Neuronal stem cell (in vitro differentiated cells): ENCODE data around the gene MTA1.
A peak's percentile ranks its signal among the peaks of the same experiment; 100 is the strongest.

Source experiments
- DNase-seq: peaks from one replicate; pipeline ENCODE4 v3.0.0-alpha.2; 2013; ENCODE audit warnings: low spot score
- H2AFZ ChIP-seq: one replicate; pipeline ENCODE4 v1.6.1; 2013; ENCODE audit warnings: mild to moderate bottlenecking, low read length, inconsistent platforms
- H2AK5ac ChIP-seq: 2 replicates; pipeline ENCODE4 v1.6.1; 2013; ENCODE audit warnings: low read depth, mild to moderate bottlenecking, inconsistent platforms, low read length, moderate library complexity, mixed read lengths
- H2BK120ac ChIP-seq: 2 replicates; pipeline ENCODE4 v1.6.1; 2013; ENCODE audit warnings: low read depth, mild to moderate bottlenecking, inconsistent platforms, low read length, moderate library complexity, mixed read lengths
- H2BK12ac ChIP-seq: one replicate; pipeline ENCODE4 v1.6.1; 2013; ENCODE audit warnings: low read length, inconsistent platforms
- H2BK15ac ChIP-seq: 2 replicates; pipeline ENCODE4 v1.6.1; 2013; ENCODE audit warnings: mild to moderate bottlenecking, low read length, inconsistent platforms, mixed read lengths
- H2BK5ac ChIP-seq: one replicate; pipeline ENCODE4 v1.6.1; 2013; ENCODE audit warnings: inconsistent platforms, mild to moderate bottlenecking, low read length, moderate library complexity
- H3K14ac ChIP-seq: one replicate; pipeline ENCODE4 v1.6.1; 2013; ENCODE audit warnings: low read length, inconsistent platforms
- H3K18ac ChIP-seq: 2 replicates; pipeline ENCODE4 v1.6.1; 2013; ENCODE audit warnings: low read length, inconsistent platforms
- H3K23ac ChIP-seq: 2 replicates; pipeline ENCODE4 v1.6.1; 2013; ENCODE audit warnings: low read depth, mild to moderate bottlenecking, mixed read lengths, low read length, inconsistent platforms; ENCODE audit not compliant: poor library complexity
- H3K27ac ChIP-seq: replicated peaks from 3 replicates; pipeline ENCODE4 v1.5.1; 2013; ENCODE audit warnings: low read length, inconsistent platforms
- H3K27me3 ChIP-seq, 3 experiments: 2 replicates each; pipeline ENCODE4 v1.6.1; 2013; ENCODE audit warnings: low read length in 3 of 3, mild to moderate bottlenecking in 2 of 3, inconsistent platforms in 1 of 3, low read depth in 1 of 3, mixed read lengths in 1 of 3, moderate library complexity in 1 of 3; ENCODE audit not compliant: control insufficient read depth in 3 of 3, insufficient read depth in 3 of 3
- H3K36me3 ChIP-seq, 2 donors: replicated peaks in 1 of 2; 2 replicates each; pipeline ENCODE4 v1.6.1; 2013; ENCODE audit warnings: low read length in 2 of 2; ENCODE audit not compliant: control insufficient read depth in 2 of 2, insufficient read depth in 2 of 2
- H3K4ac ChIP-seq: 2 replicates; pipeline ENCODE4 v1.6.1; 2013; ENCODE audit warnings: inconsistent platforms, mild to moderate bottlenecking, low read length, moderate library complexity
- H3K4me1 ChIP-seq, 2 donors: 1 replicate in 1 of 2; 2 replicates in 1 of 2; pipeline ENCODE4 v1.6.1; 2013; ENCODE audit warnings: low read length in 2 of 2, low read depth in 1 of 2; ENCODE audit not compliant: control insufficient read depth in 2 of 2, insufficient read depth in 1 of 2
- H3K4me2 ChIP-seq: one replicate; pipeline ENCODE4 v1.6.1; 2013; ENCODE audit warnings: mild to moderate bottlenecking, low read length, inconsistent platforms; ENCODE audit not compliant: insufficient read depth, poor library complexity, severe bottlenecking
- H3K4me3 ChIP-seq, 2 donors: 2 replicates each; pipeline ENCODE4 v1.5.1; 2013; ENCODE audit warnings: low read length in 2 of 2, mild to moderate bottlenecking in 2 of 2, inconsistent platforms in 1 of 2, moderate library complexity in 1 of 2
- H3K79me1 ChIP-seq: one replicate; pipeline ENCODE4 v1.6.1; 2013; ENCODE audit warnings: low read depth, mild to moderate bottlenecking, inconsistent platforms, low read length, moderate library complexity
- H3K9ac ChIP-seq: one replicate; pipeline ENCODE4 v1.6.1; 2013; ENCODE audit warnings: mild to moderate bottlenecking, low read depth, low read length, inconsistent platforms; ENCODE audit not compliant: poor library complexity
- H3K9me3 ChIP-seq, 2 donors: replicated peaks in 1 of 2; 2 replicates each; pipeline versions ENCODE3 to v1.6.1; 2013; ENCODE audit warnings: low read length in 2 of 2, mild to moderate bottlenecking in 2 of 2, inconsistent platforms in 1 of 2, low read depth in 1 of 2, mixed read lengths in 1 of 2, moderate library complexity in 1 of 2; ENCODE audit not compliant: control insufficient read depth in 2 of 2, insufficient read depth in 1 of 2
- H4K8ac ChIP-seq: one replicate; pipeline ENCODE4 v1.6.1; 2013; ENCODE audit warnings: low read depth, mild to moderate bottlenecking, inconsistent platforms, low read length, moderate library complexity
- H4K91ac ChIP-seq: one replicate; pipeline ENCODE4 v1.6.1; 2013; ENCODE audit warnings: low read length, low read depth, mild to moderate bottlenecking, inconsistent platforms; ENCODE audit not compliant: poor library complexity
- WGBS, 2 donors: extraction: QIAGEN DNeasy Blood & Tissue Kit; methylation state at CpG; one replicate each; pipeline ENCODE4 v1.1.7; 2013; ENCODE audit warnings: missing lambda C conversion rate in 2 of 2, mixed read lengths in 1 of 2; ENCODE audit not compliant: insufficient read length in 2 of 2, insufficient replicate concordance in 1 of 2; ENCODE audit errors: extremely low coverage in 2 of 2; 5-methylcytosine and 5-hydroxymethylcytosine counted together

The MTA1 gene

DNA sequence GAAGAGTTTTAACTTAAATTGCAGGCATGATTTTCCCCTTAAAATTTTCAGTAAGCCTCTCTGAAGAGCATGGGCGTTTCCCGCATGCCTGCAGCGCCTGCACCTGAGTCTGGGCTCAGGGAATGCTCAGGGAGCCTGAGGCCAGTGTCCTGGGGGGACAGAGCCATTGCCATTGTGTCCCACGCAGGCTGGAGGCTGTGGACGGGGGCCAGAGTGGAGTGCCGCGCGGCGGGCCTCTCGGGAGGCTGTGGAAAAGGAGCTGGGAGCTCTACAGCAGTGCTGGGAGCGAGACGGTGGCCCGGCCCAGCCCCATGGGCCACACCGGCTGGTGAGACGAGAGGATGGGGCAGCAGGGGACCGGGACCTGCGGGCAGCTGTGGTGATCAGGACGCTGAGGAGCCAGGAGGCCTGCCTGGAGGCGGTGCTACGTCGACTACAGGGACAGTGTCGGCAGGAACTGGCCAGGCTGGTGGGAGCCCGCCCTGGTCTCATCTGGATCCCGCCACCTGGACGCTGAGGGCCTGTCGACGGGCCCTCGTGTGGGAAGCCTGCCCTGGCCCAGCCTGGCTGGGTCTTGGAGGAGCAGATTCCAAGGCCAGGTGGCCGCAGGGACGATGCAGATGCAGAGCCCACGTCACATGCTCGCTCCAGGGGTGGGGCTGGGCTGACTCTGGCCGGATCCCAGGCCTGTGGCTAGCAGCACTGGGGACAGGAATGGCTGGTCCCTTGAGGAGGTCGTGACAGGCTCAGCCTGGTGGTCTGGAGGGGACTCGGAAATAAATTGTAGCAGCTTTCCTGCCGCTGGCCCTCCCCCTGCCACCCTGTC lies 79.0 kb downstream of the MTA1 start:
- Histone ChIP-seq H3K27me3 (no peaks in the 10 kb centered on the region), H3K4ac (no peak overlapping the region), H3K79me1 (peaks cover 3% of the 10 kb centered on the region), H3K23ac (peak overlapping the region; percentile 60), H3K4me3 (no peak overlapping the region), H3K18ac (peak overlapping the region; percentile 65), H3K27ac (peak overlapping the region; percentile 71), H3K4me1 (peaks cover 5 to 12% of the 10 kb centered on the region in 2 donors), H3K4me2 (no peak overlapping the region), H2AFZ (no peak overlapping the region), H3K36me3 (peaks cover 0 to 7% of the 10 kb centered on the region in 2 donors), H3K14ac (peak overlapping the region; percentile 21), H3K9ac (peak overlapping the region; percentile 44), H2BK5ac (peak overlapping the region; percentile 68), H2BK12ac (peak overlapping the region; percentile 90), H4K91ac (no peak overlapping the region), H2AK5ac (peak overlapping the region; percentile 81), H4K8ac (no peak overlapping the region), H3K9me3 (peaks cover 0 to 4% of the 10 kb centered on the region in 2 donors), H2BK15ac (peak overlapping the region; percentile 26), H2BK120ac (no peak overlapping the region)
- WGBS, 2 donors = no CpG with 5 or more reads among the region's 36 CpGs
- DNase-seq = no peak

DNA sequence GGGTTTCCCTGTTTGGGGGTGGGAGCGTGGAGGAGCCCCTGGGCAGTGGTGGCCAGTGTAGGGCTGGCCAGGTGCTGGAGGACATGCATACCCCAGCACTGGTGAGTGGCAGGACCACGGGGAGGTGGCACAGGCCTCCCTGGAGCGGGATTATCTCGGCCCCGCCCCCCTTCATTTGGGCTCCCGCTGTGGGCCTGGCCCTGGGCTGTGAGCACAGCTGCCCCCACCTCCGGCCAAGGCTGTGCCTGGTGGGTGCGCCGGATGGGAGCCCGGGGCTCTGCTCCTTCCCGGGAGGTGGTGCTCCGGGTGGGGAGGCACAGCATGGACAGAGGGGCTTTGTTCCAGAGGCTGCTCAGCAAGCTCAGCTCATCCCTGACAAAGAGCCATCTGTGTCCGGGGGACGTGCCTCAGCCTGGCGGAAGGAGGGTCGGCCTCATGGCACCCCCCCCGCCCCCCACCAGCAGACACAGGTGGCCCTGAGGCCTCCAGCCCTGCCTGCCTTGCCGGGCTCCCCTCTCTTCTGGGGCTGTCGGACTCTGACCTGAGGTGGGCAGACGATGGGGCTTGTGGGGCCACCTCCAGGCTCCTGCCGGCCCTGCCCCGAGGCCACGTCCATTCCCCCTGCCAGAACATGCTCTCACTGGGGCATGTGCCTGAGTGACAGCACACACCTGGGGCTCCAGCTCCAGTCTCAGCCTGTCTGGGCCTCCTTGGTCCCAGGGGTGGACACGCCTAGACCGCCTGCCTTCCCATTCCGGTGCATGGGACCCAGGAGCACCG lies 79.8 kb downstream of the MTA1 start:
- Histone ChIP-seq H3K9me3 (peaks cover 0 to 4% of the 10 kb centered on the region in 2 donors), H3K14ac (peak overlapping the region; percentile 71), H4K91ac (no peak overlapping the region), H3K4me1 (peaks cover 5 to 12% of the 10 kb centered on the region in 2 donors), H3K4me3 (peak overlapping the region in 1 of 2 donors; percentile 46), H3K27me3 (no peaks in the 10 kb centered on the region), H2BK12ac (peak overlapping the region; percentile 84), H3K79me1 (peaks cover 3% of the 10 kb centered on the region), H3K18ac (peak overlapping the region; percentile 80), H3K36me3 (peaks cover 0 to 3% of the 10 kb centered on the region in 2 donors), H2BK5ac (peak overlapping the region; percentile 68), H2AFZ (peak overlapping the region; percentile 48), H3K23ac (peak overlapping the region; percentile 80), H2AK5ac (peak overlapping the region; percentile 88), H4K8ac (peak overlapping the region; percentile 96), H3K27ac (peak overlapping the region; percentile 71), H3K4me2 (no peak overlapping the region), H3K9ac (peak overlapping the region; percentile 86), H2BK15ac (no peak overlapping the region), H2BK120ac (peak overlapping the region; percentile 81), H3K4ac (peak overlapping the region; percentile 84)
- no peak for DNase-seq
- no CpG with 5 or more reads among the region's 27 CpGs for WGBS, 2 donors

DNA sequence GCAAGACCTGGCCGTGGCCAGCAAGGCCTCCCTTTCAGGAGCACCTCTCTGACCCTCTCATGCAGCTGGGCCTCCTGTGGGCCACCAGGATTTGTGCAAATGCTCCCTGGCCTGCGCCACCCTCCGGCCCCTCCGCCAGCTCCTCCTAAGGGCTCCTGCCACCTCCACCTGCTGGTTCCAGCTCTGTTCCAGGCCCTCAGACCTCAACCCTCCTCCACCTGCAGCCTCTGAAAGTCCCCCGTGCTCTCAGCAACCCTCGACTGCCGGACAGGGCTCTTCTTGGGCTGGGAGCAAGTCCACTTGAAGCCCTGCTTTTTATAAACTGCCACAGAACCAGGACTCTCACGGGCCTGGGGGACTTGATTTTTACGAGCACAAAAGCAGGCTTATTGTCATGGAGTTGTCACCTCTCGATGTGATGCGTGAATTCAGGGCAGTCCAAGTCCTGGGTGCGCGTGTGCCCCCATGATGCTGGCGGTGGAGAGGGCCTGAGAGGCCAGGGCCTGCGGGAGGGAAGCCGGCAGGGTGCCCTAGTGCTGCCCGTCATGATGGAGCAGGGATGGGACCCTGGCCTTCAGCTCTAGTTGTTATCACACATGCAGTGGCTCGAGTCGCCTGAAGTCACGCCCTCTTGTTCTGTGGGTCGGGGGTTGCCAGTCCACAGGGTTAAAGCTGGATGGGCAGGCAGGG lies 80.6 kb downstream of the MTA1 start:
- Histone ChIP-seq H3K27ac (peak overlapping the region; percentile 71), H3K4me2 (no peak overlapping the region), H2AFZ (no peak overlapping the region), H3K36me3 (peaks cover 0 to 3% of the 10 kb centered on the region in 2 donors), H3K4me1 (peaks cover 5 to 12% of the 10 kb centered on the region in 2 donors), H3K18ac (peak overlapping the region; percentile 80), H3K4ac (peak overlapping the region; percentile 84), H4K91ac (no peak overlapping the region), H2BK5ac (peak overlapping the region; percentile 68), H3K9me3 (peaks cover 0 to 4% of the 10 kb centered on the region in 2 donors), H3K14ac (peak overlapping the region; percentile 64), H3K4me3 (peak overlapping the region in 1 of 2 donors; percentile 46), H3K79me1 (peaks cover 3% of the 10 kb centered on the region), H2BK12ac (peak overlapping the region; percentile 84), H3K27me3 (peaks cover 0 to 3% (median 0%) of the 10 kb centered on the region in 3 experiments), H3K9ac (no peak overlapping the region), H3K23ac (peak overlapping the region; percentile 80), H2AK5ac (peak overlapping the region; percentile 88), H4K8ac (no peak overlapping the region), H2BK120ac (peak overlapping the region; percentile 81), H2BK15ac (no peak overlapping the region)
- no CpG with 5 or more reads among the region's 21 CpGs for WGBS, 2 donors
- no peak for DNase-seq
